ENCODE results near the gene FBXW4. TPM values are rescaled to one million over a fixed set of nuclear protein-coding genes. Genes with fewer than 3 reads are reported as not detected.

FBXW4 gene
- total RNA-seq, 1 experiment from 2014 or later = 15.7 TPM

DNA sequence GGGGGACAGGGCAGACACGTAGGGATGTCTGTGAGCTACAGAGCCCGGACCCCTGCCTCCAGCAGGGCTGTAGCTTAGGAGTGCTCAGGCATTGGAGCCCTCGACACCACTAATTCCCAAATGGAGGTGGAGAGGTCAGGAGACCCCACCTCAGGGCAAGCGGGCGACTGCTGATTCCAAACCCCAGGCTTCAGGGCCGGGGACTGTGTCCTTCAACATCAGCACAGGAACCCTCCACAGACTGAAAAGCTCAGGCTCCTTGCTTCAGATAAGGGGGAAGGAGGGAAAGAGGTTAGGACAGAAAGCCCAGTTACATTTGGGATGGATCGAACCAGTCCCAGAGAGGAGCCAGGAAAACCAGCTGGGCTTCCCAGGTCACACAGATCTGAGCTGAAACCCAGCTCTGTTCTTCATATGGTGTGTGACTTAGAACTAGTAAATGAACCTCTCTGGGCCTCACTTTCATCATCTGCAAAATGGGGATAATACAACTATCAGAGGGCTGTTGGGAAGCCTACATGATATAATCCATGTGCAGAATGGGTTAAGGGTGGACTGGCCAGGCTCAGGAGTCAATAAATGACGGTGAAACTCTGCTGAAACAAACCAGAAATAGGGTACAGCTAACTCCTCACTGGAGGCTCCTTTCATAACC lies 123.6 kb downstream of the FBXW4 start:
- Mint-ChIP-seq H3K27me3 (ENCODE audit: unreplicated experiment) (peaks cover 50% of the 10 kb centered on the region), H3K4me1 (ENCODE audit: low read depth, unreplicated experiment) (no peaks in the 10 kb centered on the region), H3K27ac (ENCODE audit: unreplicated experiment) (no peak overlapping the region), H3K4me3 (ENCODE audit: low read depth, unreplicated experiment) (no peak overlapping the region), H3K9me3 (ENCODE audit: low read depth, unreplicated experiment) (no peaks in the 10 kb centered on the region), H3K36me3 (ENCODE audit: insufficient read depth, unreplicated experiment) (peaks cover 19% of the 10 kb centered on the region)
- no TSS peak for BruUV-seq (replicated peaks)
- TF ChIP-seq, protein P1, sequence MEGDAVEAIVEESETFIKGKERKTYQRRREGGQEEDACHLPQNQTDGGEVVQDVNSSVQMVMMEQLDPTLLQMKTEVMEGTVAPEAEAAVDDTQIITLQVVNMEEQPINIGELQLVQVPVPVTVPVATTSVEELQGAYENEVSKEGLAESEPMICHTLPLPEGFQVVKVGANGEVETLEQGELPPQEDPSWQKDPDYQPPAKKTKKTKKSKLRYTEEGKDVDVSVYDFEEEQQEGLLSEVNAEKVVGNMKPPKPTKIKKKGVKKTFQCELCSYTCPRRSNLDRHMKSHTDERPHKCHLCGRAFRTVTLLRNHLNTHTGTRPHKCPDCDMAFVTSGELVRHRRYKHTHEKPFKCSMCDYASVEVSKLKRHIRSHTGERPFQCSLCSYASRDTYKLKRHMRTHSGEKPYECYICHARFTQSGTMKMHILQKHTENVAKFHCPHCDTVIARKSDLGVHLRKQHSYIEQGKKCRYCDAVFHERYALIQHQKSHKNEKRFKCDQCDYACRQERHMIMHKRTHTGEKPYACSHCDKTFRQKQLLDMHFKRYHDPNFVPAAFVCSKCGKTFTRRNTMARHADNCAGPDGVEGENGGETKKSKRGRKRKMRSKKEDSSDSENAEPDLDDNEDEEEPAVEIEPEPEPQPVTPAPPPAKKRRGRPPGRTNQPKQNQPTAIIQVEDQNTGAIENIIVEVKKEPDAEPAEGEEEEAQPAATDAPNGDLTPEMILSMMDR (IDR thresholded peaks at IDR 0.05; ENCODE audit: unreplicated experiment) = no peak
- intact Hi-C loops (cut with micrococcal nuclease; ENCODE audit: unreplicated experiment) = loop anchor here (5.0 kb wide), 2 partner anchors 359 to 409 kb away; no protein-coding TSS in a partner anchor
- CTCF ChIA-PET = interaction anchor here (0.5 to 1.5 kb wide), 5 partner anchors 16 to 636 kb away, joined by 3 to 4 read pairs (median 3); partner anchors contain the start of genes DPCD and POLL
- no peak for DNase-seq

DNA sequence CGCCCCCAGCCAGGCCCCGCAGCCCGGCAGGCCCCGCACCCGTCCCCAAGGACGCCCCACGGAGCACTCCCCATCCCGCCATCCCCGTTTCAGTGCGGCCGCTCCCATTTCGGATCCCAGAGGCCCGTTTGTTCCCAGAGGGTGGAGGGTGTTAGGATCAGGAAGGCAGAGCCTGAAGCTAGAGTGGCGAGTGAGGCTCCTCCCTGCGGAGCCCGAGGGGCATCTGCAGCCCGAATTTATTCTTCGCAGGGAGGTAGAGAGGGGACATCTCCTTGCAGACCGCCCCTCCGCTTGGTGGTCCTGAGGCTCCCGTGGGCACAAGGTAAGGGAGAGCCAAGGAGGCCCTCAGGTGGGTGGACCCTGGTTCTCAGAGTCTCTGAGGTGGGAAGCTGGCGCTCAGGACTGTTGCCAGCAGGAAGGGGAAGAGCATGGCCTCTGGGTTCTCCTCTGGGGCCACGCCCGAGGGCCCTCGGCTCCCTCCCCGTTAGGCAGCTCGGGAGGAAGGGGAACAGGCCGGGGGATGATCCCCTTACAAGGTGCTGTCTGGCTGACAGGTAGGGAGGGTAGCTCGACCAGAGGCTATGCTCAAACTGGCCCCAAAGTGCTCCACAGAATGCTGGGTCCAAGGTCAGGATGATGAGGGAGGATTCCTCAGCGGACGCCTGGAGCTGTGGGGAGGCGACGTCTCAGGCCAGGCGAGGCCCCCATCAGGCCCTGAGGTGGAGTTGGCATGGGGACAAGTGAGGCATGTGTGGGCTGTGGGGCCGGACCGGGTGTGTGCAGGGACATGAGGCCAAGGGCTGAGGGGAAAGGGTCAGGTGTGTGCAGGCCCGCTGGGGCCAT lies 124.3 kb downstream of the FBXW4 start:
- DNase-seq = no peak
- TF ChIP-seq, protein P1 (IDR thresholded peaks at IDR 0.05; ENCODE audit: unreplicated experiment) = no peak
- Mint-ChIP-seq H3K27ac (ENCODE audit: unreplicated experiment) (no peak overlapping the region), H3K4me1 (ENCODE audit: low read depth, unreplicated experiment) (no peaks in the 10 kb centered on the region), H3K4me3 (ENCODE audit: low read depth, unreplicated experiment) (peak overlapping the region; percentile 75), H3K27me3 (ENCODE audit: unreplicated experiment) (peaks cover 57% of the 10 kb centered on the region), H3K9me3 (ENCODE audit: low read depth, unreplicated experiment) (no peaks in the 10 kb centered on the region), H3K36me3 (ENCODE audit: insufficient read depth, unreplicated experiment) (peaks cover 19% of the 10 kb centered on the region)
- intact Hi-C loops (cut with micrococcal nuclease; ENCODE audit: unreplicated experiment) = loop anchor here (5.0 kb wide), 2 partner anchors 358 to 408 kb away; no protein-coding TSS in a partner anchor
- CTCF ChIA-PET = interaction anchor here (0.5 to 1.5 kb wide), 13 partner anchors 8 to 1985 kb away, joined by 3 to 6 read pairs (median 3); partner anchors contain the start of genes DPCD and POLL
- no TSS peak for BruUV-seq (replicated peaks)

DNA sequence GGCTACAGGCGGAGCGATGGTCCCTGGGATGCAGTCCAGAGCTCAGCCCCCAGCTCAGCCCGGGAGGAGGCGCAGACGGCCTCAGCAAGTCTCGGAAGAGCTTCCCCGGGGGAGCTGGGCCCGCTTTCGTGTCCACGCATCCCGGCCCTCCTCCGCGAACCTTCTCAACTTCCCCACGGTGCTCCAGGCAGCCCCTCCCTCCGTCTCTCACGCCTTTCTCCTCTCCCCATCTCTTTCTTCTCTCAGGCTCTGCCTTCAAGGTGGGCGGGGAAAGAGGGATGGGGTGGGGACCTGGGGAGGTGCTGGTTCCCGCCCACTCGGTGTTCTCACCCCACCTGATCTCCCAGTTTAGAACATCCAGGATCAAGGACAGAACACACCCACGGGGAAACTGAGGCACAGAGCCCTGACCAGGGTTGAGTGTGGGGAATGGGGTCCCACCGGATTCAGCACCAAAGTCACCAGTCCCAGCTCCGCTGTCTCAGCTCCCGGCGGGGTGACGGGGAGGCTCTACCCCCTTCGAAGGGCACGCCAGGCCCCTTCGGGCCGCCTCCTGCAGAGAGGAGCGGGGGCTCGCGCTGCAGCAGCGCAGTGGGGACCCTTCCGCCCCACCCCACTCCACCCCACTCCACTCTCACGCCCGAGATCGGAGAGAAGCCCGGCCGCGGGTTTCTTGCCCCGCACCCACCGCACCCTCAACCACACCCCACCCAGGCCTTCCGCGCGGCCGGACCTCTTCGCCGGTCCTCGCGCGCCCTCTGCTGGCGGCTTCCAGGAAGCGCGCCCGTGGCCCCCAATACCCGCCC lies 125.1 kb downstream of the FBXW4 start:
- Mint-ChIP-seq H3K27me3 (ENCODE audit: unreplicated experiment) (peaks cover 66% of the 10 kb centered on the region), H3K36me3 (ENCODE audit: insufficient read depth, unreplicated experiment) (peaks cover 19% of the 10 kb centered on the region), H3K4me1 (ENCODE audit: low read depth, unreplicated experiment) (no peaks in the 10 kb centered on the region), H3K27ac (ENCODE audit: unreplicated experiment) (no peak overlapping the region), H3K4me3 (ENCODE audit: low read depth, unreplicated experiment) (peak overlapping the region; percentile 75), H3K9me3 (ENCODE audit: low read depth, unreplicated experiment) (no peaks in the 10 kb centered on the region)
- no TSS peak for BruUV-seq (replicated peaks)
- TF ChIP-seq, protein P1 (IDR thresholded peaks at IDR 0.05; ENCODE audit: unreplicated experiment) = peak; percentile 85
- DNase-seq = peak; percentile 76
- intact Hi-C loops (cut with micrococcal nuclease; ENCODE audit: unreplicated experiment) = loop anchor here (5.0 kb wide), 3 partner anchors 273 to 408 kb away; no protein-coding TSS in a partner anchor
- CTCF ChIA-PET = interaction anchor here (0.6 to 1.5 kb wide), 11 partner anchors 9 to 1986 kb away, joined by 3 to 11 read pairs (median 4); no protein-coding TSS in a partner anchor

DNA sequence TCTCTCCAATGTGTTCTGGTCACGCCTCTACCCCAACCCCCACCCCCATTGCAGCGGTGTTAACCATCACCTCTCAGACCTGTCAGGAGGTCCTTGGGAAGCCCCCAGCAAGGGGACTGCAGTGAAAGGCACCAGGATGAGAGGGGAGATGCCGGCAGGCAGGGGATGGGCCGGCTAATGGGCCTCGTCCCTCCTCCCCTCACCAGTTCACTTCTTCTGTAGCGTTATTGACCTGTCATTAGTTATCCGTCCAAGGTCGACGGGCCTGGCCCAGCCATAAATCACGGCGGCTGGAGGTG lies 125.7 kb downstream of the FBXW4 start:
- CTCF ChIA-PET = interaction anchor here (0.6 to 1.5 kb wide), 6 partner anchors 10 to 558 kb away, joined by 3 to 11 read pairs (median 4); no protein-coding TSS in a partner anchor
- no peak for DNase-seq
- Mint-ChIP-seq H3K27me3 (ENCODE audit: unreplicated experiment) (peaks cover 71% of the 10 kb centered on the region), H3K36me3 (ENCODE audit: insufficient read depth, unreplicated experiment) (peaks cover 19% of the 10 kb centered on the region), H3K4me3 (ENCODE audit: low read depth, unreplicated experiment) (peak overlapping the region; percentile 75), H3K27ac (ENCODE audit: unreplicated experiment) (no peak overlapping the region), H3K4me1 (ENCODE audit: low read depth, unreplicated experiment) (no peaks in the 10 kb centered on the region), H3K9me3 (ENCODE audit: low read depth, unreplicated experiment) (no peaks in the 10 kb centered on the region)
- TF ChIP-seq, protein P1 (IDR thresholded peaks at IDR 0.05; ENCODE audit: unreplicated experiment) = no peak
- intact Hi-C loops (cut with micrococcal nuclease; ENCODE audit: unreplicated experiment) = loop anchor here (5.0 kb wide), 1 partner anchor 272 kb away; no protein-coding TSS in a partner anchor
- no TSS peak for BruUV-seq (replicated peaks)
